Fibroblast of lung (primary cell): ENCODE results near the gene VMAC.

Source experiments
- CTCF ChIP-seq, 2 donors: IDR thresholded peaks in 1 of 2; conservative IDR thresholded peaks in 1 of 2; 1 replicate in 1 of 2; 2 replicates in 1 of 2; pipeline ENCODE4 v1.5.1; 2011 to 2012; ENCODE audit warnings: low read length in 2 of 2, control low read depth in 1 of 2, inconsistent platforms in 1 of 2, low read depth in 1 of 2, mild to moderate bottlenecking in 1 of 2
- EZH2 ChIP-seq: IDR thresholded peaks from 2 replicates; pipeline ENCODE4 v1.5.1; 2012; ENCODE audit warnings: low read length, control low read depth, mild to moderate bottlenecking; ENCODE audit errors: missing control alignments

DNA sequence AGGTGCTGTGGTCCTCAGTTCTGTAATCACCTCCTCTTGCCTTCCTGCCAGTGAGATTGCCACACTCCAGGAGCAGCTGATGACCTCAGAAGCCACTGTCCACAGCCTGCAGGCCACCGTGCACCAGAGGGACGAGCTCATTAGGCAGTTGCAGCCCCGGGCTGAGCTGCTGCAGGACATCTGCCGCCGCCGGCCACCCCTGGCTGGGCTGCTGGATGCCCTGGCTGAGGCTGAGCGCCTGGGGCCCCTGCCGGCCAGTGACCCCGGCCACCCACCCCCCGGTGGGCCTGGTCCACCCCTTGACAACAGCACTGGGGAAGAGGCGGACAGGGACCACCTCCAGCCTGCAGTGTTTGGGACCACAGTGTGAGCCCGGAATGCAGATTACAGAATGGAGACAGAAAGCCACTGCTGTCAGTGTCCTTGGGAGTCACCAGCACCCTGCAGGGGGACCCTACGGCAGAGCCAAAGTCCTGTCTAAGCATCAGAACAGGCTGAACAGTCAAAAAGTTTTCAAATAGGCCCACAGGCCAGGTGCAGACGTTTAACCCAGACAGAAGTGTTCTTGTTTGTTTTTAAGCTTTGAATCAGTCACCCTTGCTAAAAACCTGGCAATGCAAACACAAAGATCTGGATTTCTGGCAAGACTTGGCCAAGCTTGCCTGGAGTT, 4.2 kb downstream of the VMAC start:
- no peak for TF ChIP-seq CTCF (conservative IDR thresholded peaks at IDR 0.05 in 1 of 2, IDR thresholded peaks at IDR 0.05 in 1 of 2; ENCODE audit: low read depth in 1 of 2, low read length in 2 of 2)
- TF ChIP-seq EZH2 = no peak
